Subcutaneous adipose tissue (tissue), 4 donors: ENCODE data around the gene CD248. TPM values are rescaled to one million over a fixed set of nuclear protein-coding genes. Genes with fewer than 3 reads are reported as not detected.

Experiments
- total RNA-seq, 4 donors: library from RNA; depleted of rRNA; stranded (reverse); fragments of >200 nt; gene quantifications; one replicate each; pipeline ENCODE4 v1.1.0, GENCODE V29; 2016
- TF ChIP-seq, protein P1 (sequence below): fragments of 450-650 bp; IDR thresholded peaks from one replicate; pipeline ENCODE4 v1.5.1; 2016; ENCODE audit warnings: low read depth, mild to moderate bottlenecking, control low read depth, antibody characterized with exemption, moderate library complexity

The CD248 gene
- total RNA-seq, 4 donors from 2014 or later, result 49.0 to 226 (median 149) TPM

DNA sequence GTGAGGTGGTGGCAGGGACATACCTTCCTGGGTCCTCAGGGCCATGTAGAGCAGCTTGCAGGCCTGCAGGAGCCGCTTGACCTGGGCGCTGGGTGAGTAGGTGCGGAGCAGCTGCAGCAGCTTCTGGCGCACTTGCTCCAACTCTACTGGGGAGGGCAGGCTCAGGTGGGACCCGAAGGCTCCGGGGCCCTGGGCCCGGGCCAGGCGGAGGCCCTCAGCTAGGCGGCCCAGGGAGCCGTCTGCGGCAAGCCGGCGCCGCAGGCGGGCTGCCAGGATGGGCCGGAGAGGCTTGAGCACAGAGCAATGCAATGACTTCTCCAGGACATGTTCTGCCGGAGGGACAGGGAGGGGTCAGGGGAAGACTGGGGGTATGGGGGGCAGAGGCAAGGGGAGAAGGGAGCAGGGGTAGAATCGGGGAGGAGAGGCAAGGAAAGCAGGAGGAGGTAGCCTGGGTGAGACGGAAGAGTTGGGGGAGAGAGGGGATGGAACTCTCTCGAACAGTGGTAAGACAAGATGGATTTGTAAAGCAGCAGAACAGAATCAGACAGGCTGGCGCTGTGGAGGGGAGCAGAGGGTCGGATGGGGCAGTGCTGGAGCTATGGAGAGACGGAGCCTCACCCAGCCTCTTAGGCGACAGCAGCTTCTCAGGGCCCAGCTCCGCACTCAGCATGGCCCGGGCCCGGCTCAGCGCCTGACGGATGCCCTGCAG, 17.2 kb upstream of the CD248 start:
- TF ChIP-seq, protein P1, sequence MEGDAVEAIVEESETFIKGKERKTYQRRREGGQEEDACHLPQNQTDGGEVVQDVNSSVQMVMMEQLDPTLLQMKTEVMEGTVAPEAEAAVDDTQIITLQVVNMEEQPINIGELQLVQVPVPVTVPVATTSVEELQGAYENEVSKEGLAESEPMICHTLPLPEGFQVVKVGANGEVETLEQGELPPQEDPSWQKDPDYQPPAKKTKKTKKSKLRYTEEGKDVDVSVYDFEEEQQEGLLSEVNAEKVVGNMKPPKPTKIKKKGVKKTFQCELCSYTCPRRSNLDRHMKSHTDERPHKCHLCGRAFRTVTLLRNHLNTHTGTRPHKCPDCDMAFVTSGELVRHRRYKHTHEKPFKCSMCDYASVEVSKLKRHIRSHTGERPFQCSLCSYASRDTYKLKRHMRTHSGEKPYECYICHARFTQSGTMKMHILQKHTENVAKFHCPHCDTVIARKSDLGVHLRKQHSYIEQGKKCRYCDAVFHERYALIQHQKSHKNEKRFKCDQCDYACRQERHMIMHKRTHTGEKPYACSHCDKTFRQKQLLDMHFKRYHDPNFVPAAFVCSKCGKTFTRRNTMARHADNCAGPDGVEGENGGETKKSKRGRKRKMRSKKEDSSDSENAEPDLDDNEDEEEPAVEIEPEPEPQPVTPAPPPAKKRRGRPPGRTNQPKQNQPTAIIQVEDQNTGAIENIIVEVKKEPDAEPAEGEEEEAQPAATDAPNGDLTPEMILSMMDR, result no peak

- TF ChIP-seq, protein P1, result no peak
Measured at GRCh38 chr11:66333220-66333877, 16.5 kb upstream of the CD248 start.

DNA sequence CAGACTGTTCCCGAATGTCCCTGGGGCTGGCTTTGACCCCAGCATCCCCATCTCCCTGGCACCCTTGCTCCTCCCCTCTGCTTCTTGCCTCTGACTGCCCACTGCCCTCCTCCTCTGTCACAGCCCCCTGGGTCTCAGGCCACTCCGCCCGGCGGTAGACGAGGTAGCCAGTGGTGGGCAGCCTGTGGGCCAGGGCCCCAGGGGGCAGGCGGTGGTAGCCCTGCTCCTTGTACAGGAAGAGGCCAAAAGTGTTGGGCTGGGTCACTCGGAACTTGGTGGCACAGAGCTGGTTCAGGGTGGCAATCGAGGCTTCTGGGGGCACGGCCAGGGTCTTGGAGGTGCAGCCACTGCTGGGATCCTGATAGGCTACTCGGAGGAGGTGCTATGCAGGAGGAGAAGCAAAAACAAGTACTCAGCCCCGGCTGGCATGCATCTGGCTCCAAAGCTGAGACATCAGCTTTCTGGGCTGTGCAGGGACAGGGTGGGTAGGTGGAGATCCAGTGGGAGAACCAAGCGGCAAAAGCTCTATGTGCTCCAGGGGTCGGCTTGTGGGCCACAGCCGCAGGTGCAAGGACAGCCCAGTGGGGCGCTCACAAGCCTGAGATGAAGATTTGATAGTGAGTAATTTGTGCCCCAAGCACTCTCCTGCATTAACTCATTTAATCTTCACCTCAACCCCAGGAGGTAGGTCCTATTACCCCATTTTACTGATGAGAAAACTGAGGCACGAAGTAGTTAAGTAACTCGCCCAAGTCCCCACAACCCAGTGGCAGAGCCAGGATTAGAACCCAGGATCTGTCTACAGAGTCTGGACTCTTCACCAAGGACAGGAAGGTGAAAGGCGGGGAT, 15.8 kb upstream of the CD248 start:
- TF ChIP-seq, protein P1, result no peak

DNA sequence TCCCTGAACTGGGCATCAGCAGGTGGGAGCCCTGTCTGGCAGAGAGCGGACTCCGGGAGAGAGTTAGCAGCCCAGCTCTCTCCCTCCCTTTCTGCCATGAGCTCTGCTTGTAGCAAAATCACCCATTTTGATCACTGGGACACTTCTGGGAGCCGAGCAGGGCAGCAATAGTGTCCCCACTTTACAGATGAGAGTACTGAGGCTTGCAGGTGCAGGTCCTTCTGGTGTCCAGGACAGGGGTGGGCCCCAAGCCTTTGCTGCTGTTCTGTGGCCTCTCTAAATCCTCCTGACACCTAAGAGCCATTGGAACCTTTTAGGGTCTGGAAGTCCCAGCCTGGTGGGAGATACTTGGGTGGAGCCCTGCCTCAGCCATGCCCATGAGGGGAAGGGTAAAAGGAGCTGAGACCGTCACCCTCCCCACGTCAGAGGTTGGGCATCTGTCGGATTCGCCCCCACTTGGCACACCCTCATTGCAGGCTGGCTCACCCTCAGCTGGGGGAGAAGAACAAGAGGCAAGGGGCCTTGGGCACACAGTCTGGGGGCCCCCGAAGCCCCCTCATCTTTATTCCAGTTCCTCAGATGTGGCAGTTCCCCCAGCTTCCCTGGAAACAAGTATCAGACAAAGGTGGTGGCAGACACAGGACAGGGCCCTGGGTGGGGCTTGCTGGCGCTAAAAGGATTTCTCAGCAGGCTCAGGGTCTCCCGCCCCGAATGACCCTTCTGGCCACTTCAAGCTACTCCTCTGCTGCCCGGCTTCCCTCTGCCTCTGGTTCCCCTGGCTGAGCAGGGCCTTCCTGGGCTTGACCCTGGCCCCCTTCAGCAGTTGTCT, 14.9 kb upstream of the CD248 start:
- TF ChIP-seq, protein P1, result no peak

DNA sequence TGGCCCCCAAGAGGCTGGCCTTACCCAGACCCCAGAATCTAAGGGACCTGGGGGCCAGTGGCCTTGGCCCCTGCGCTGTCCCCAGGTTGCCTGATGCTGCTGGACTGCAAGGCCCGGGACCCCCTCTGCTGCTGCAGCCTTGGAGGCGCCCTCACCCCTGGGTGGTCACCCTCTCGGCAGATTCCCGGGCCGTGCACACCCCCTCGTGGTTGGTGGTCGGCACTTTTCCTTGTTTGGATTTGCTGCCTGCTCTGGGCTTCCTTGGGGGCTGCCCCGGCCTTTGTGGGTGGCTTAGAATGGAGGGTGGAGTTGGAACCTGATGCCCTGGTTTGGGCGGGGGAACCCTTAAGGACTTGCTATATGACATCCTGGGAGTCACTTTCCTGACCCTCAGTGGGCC, 14.1 kb upstream of the CD248 start:
- TF ChIP-seq, protein P1, result no peak

- TF ChIP-seq, protein P1, result no peak
Measured at GRCh38 chr11:66329165-66329673, 12.4 kb upstream of the CD248 start.
